Measurements from ENCODE around the gene CSNK1G1. TPM values are rescaled to one million over a fixed set of nuclear protein-coding genes. Genes with fewer than 3 reads are reported as not detected.

CSNK1G1 gene
- total and polyA plus RNA-seq, 2 of the 4 experiments (the other 2 are of a cell fraction): 7.4 to 29.4 TPM

GRCh38 chr15:64282701-64283100 lies 73.3 kb downstream of the CSNK1G1 start:
- peaks cover 17 to 40% of the 10 kb centered on the region in 2 experiments; a peak in 3 of 4 replicates for H3K79me1 ChIP-seq (ENCODE audit: low read depth in 1 of 2, low read length in 2 of 2)
- H2BK15ac ChIP-seq (ENCODE audit: low read depth, low read length): no peak overlapping the region
- no peak overlapping the region for H4K5ac ChIP-seq (ENCODE audit: low read depth, low read length)
- dilution Hi-C loops (cut with HindIII; ENCODE audit: low sequenced_read_pairs, unreplicated experiment) (no loop called here), in situ Hi-C loops (cut with MboI; ENCODE audit: low sequenced_read_pairs) (no loop called here), intact Hi-C loops (cut with micrococcal nuclease) (loop anchor here (10.0 kb wide), 1 partner anchor 62 kb away; no protein-coding TSS in a partner anchor)
- CTCF ChIA-PET: no interaction called here
- H4K91ac ChIP-seq (ENCODE audit: insufficient read depth, low read depth, low read length): no peak overlapping the region
- no peak overlapping the region for H3K18ac ChIP-seq (ENCODE audit: low read depth, low read length)
- H3K4ac ChIP-seq (ENCODE audit: low read depth, low read length): no peak overlapping the region
- no peak for ATAC-seq (ENCODE audit: low read depth)
- no peak overlapping the region for H3K27ac ChIP-seq (ENCODE audit: insufficient read depth, low read length)
- H4K8ac ChIP-seq (ENCODE audit: low read depth in 2 of 2, low read length in 2 of 2): no peak overlapping the region
- no peak overlapping the region for H3K4me2 ChIP-seq (ENCODE audit: low read depth, low read length)
- no peaks in the 10 kb centered on the region for H3K9me3 ChIP-seq (ENCODE audit: control insufficient read depth, insufficient read depth, low read length)
- H3K14ac ChIP-seq (replicated peaks; ENCODE audit: low read depth, low read length): no peak overlapping the region
- no peaks in the 10 kb centered on the region for H3K27me3 ChIP-seq (ENCODE audit: control insufficient read depth, insufficient read depth, low read length)
- peaks cover 1% of the 10 kb centered on the region; the same call in 1 of the 2 replicates for H3K36me3 ChIP-seq (ENCODE audit: control insufficient read depth, insufficient read depth, low read length)
- peaks cover 2% of the 10 kb centered on the region for H3K4me1 ChIP-seq (ENCODE audit: control insufficient read depth, insufficient read depth, low read length)
- no peak overlapping the region for H2AK9ac ChIP-seq (replicated peaks; ENCODE audit: low read depth, low read length, poor library complexity)
- no peak overlapping the region for H3K56ac ChIP-seq (ENCODE audit: extremely low read depth, insufficient read depth, low read length)
- no peak overlapping the region for H3K9ac ChIP-seq (ENCODE audit: low read depth, low read length)
- H4K20me1 ChIP-seq (ENCODE audit: insufficient read depth, low read length): peaks cover 7% of the 10 kb centered on the region; the same call in 1 of the 2 replicates
- TF ChIP-seq CTCF (conservative IDR thresholded peaks at IDR 0.05; ENCODE audit: low read depth, low read length) (no peak), MAZ (IDR thresholded peaks at IDR 0.05; ENCODE audit: borderline replicate concordance, low read depth, low read length) (no peak), NFE2L2 (IDR thresholded peaks at IDR 0.05; ENCODE audit: low read depth, low read length) (no peak), CEBPB (IDR thresholded peaks at IDR 0.05; ENCODE audit: low read depth, low read length) (no peak), POLR2A (IDR thresholded peaks at IDR 0.05; ENCODE audit: low read depth, low read length) (no peak), RCOR1 (IDR thresholded peaks at IDR 0.05; ENCODE audit: insufficient replicate concordance, low read length) (no peak), MXI1 (IDR thresholded peaks at IDR 0.05; ENCODE audit: borderline replicate concordance, low read depth, low read length) (no peak), FOS (IDR thresholded peaks at IDR 0.05; ENCODE audit: low read depth, low read length) (no peak), ELK1 (IDR thresholded peaks at IDR 0.05; ENCODE audit: borderline replicate concordance, low read depth, low read length) (no peak), SMC3 (IDR thresholded peaks at IDR 0.05; ENCODE audit: low read depth, low read length) (no peak), RFX5 (IDR thresholded peaks at IDR 0.05; ENCODE audit: low read depth, low read length) (no peak), RAD21 (IDR thresholded peaks at IDR 0.05; ENCODE audit: low read length) (no peak), MAFK (IDR thresholded peaks at IDR 0.05; ENCODE audit: low read depth, low read length) (no peak), BHLHE40 (IDR thresholded peaks at IDR 0.05; ENCODE audit: low read depth, low read length) (no peak), USF2 (IDR thresholded peaks at IDR 0.05; ENCODE audit: low read depth, low read length) (no peak), CHD1 (IDR thresholded peaks at IDR 0.05; ENCODE audit: low read depth, low read length) (no peak)
- no peaks in the 10 kb centered on the region for H3K9me1 ChIP-seq (ENCODE audit: insufficient read depth, low read length)
- H2BK20ac ChIP-seq (ENCODE audit: low read depth, low read length): no peak overlapping the region
- peak; percentile 48 for DNase-seq
- no TSS peak for BruUV-seq (replicated peaks)
- no peak overlapping the region for H2BK120ac ChIP-seq (ENCODE audit: low read depth, low read length)
- H2BK5ac ChIP-seq (ENCODE audit: low read depth, low read length, poor library complexity, severe bottlenecking): no peak overlapping the region
- no peak overlapping the region for H3K23ac ChIP-seq (ENCODE audit: low read depth, low read length)
- POLR2A ChIA-PET (ENCODE audit: unreplicated experiment): no interaction called here
- no peak overlapping the region for H2AK5ac ChIP-seq (ENCODE audit: low read depth, low read length)
- no peak overlapping the region for H2AFZ ChIP-seq (replicated peaks; ENCODE audit: low read length, poor library complexity)
- H3K4me3 ChIP-seq (ENCODE audit: insufficient read depth, low read depth, low read length): no peak overlapping the region
